Trophoblast cell (in vitro differentiated cells and primary cell): ENCODE measurements around the gene CARD9.

Experiments
- DNase-seq, 2 donors: peaks; one replicate each; pipeline ENCODE4 v3.0.0-alpha.2; 2016
- H2AFZ ChIP-seq: 2 replicates; pipeline ENCODE4 v1.6.1; 2013; ENCODE audit warnings: low read length, moderate library complexity, mild to moderate bottlenecking; ENCODE audit not compliant: insufficient read depth, poor library complexity
- H2AK5ac ChIP-seq: 2 replicates; pipeline ENCODE4 v1.6.1; 2013; ENCODE audit warnings: mild to moderate bottlenecking, low read length
- H2BK120ac ChIP-seq: 2 replicates; pipeline ENCODE4 v1.6.1; 2013; ENCODE audit warnings: low read length, mild to moderate bottlenecking, moderate library complexity; ENCODE audit not compliant: insufficient read depth, poor library complexity
- H2BK12ac ChIP-seq: 2 replicates; pipeline ENCODE4 v1.6.1; 2013; ENCODE audit warnings: mild to moderate bottlenecking, low read length, moderate library complexity
- H2BK5ac ChIP-seq: 2 replicates; pipeline ENCODE4 v1.6.1; 2013; ENCODE audit warnings: low read length, low read depth, moderate library complexity, mild to moderate bottlenecking; ENCODE audit not compliant: poor library complexity
- H3K14ac ChIP-seq: 2 replicates; pipeline ENCODE4 v1.6.1; 2013; ENCODE audit warnings: mild to moderate bottlenecking, low read length
- H3K18ac ChIP-seq: 2 replicates; pipeline ENCODE4 v1.6.1; 2013; ENCODE audit warnings: mild to moderate bottlenecking, low read length
- H3K23ac ChIP-seq: 2 replicates; pipeline ENCODE4 v1.6.1; 2013; ENCODE audit warnings: low read length
- H3K27ac ChIP-seq: 2 replicates; pipeline ENCODE4 v1.5.1; 2013; ENCODE audit warnings: low read depth, mild to moderate bottlenecking, inconsistent platforms, low read length, moderate library complexity
- H3K27me3 ChIP-seq: 2 replicates; pipeline ENCODE4 v1.6.1; 2013; ENCODE audit warnings: inconsistent platforms, mild to moderate bottlenecking, low read length, moderate library complexity; ENCODE audit not compliant: insufficient read depth
- H3K36me3 ChIP-seq, 2 experiments: 1 replicate in 1 of 2; 2 replicates in 1 of 2; pipeline ENCODE4 v1.6.1; 2013; ENCODE audit warnings: low read length in 2 of 2, mild to moderate bottlenecking in 2 of 2, moderate library complexity in 1 of 2; ENCODE audit not compliant: insufficient read depth in 2 of 2, control insufficient read depth in 1 of 2
- H3K4ac ChIP-seq: 2 replicates; pipeline ENCODE4 v1.6.1; 2013; ENCODE audit warnings: low read depth, mild to moderate bottlenecking, low read length, moderate library complexity
- H3K4me1 ChIP-seq, 2 experiments: 1 replicate in 1 of 2; 2 replicates in 1 of 2; pipeline ENCODE4 v1.6.1; 2013; ENCODE audit warnings: low read length in 2 of 2, mild to moderate bottlenecking in 2 of 2, moderate library complexity in 1 of 2; ENCODE audit not compliant: insufficient read depth in 2 of 2, control insufficient read depth in 1 of 2
- H3K4me2 ChIP-seq: 2 replicates; pipeline ENCODE4 v1.6.1; 2013; ENCODE audit warnings: inconsistent platforms, mild to moderate bottlenecking, low read length, moderate library complexity
- H3K4me3 ChIP-seq: 2 replicates; pipeline ENCODE4 v1.5.1; 2013; ENCODE audit warnings: mild to moderate bottlenecking, low read depth, low read length, inconsistent platforms
- H3K79me1 ChIP-seq: one replicate; pipeline ENCODE4 v1.6.1; 2013; ENCODE audit warnings: low read length
- H3K79me2 ChIP-seq: 2 replicates; pipeline ENCODE4 v1.6.1; 2013; ENCODE audit warnings: low read length, mild to moderate bottlenecking; ENCODE audit not compliant: control insufficient read depth, insufficient read depth, poor library complexity
- H3K9ac ChIP-seq: 2 replicates; pipeline ENCODE4 v1.6.1; 2013; ENCODE audit warnings: mild to moderate bottlenecking, low read length
- H3K9me3 ChIP-seq: 2 replicates; pipeline ENCODE4 v1.6.1; 2013; ENCODE audit warnings: low read depth, mild to moderate bottlenecking, control low read depth, inconsistent platforms, low read length; ENCODE audit not compliant: insufficient read depth
- H4K12ac ChIP-seq: 2 replicates; pipeline ENCODE4 v1.6.1; 2013; ENCODE audit warnings: low read depth, mild to moderate bottlenecking, low read length, moderate library complexity
- H4K8ac ChIP-seq: 2 replicates; pipeline ENCODE4 v1.6.1; 2013; ENCODE audit warnings: low read depth, mild to moderate bottlenecking, low read length, moderate library complexity
- H4K91ac ChIP-seq: one replicate; pipeline ENCODE4 v1.6.1; 2013; ENCODE audit warnings: low read depth, mild to moderate bottlenecking, low read length, moderate library complexity
- WGBS: extraction: QIAGEN DNeasy Blood & Tissue Kit; methylation state at CpG from one replicate; pipeline ENCODE4 v1.1.7; 2013; ENCODE audit warnings: missing lambda C conversion rate; ENCODE audit not compliant: insufficient read length, insufficient coverage; ENCODE audit errors: extremely low coverage; 5-methylcytosine and 5-hydroxymethylcytosine counted together

CARD9 gene

DNA sequence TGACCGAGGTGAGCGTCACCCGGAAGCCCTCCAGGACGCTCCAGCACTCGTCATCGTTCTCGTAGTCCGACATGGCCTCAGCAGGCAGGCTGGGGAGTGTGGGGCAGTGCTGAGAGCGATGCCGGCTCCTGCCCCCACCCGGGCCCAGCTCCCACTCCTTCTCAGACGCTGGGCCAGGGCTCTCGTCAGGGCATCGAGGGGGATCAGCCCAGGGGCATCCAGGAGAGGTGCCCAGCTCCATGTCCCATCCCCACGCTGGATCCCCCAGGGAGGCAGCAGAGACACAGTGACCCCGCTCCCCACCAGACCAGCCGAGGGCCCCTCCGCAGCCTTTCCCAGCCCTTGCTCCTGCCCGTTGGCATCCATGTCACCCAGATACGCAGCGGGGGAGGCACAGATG is 1.5 kb downstream of the CARD9 start:
- Histone ChIP-seq H2BK5ac (no peak overlapping the region), H2BK120ac (peak overlapping the region; percentile 29), H3K4me3 (no peak overlapping the region), H2AK5ac (peak overlapping the region; percentile 31), H2BK12ac (peak overlapping the region; percentile 27), H3K9me3 (no peaks in the 10 kb centered on the region), H3K79me1 (peaks cover 11% of the 10 kb centered on the region), H3K14ac (peak overlapping the region; percentile 52), H3K4me2 (no peak overlapping the region), H4K91ac (peak overlapping the region; percentile 40), H3K27ac (peak overlapping the region; percentile 19), H3K27me3 (no peaks in the 10 kb centered on the region), H3K18ac (peak overlapping the region; percentile 58), H3K4ac (no peak overlapping the region), H3K79me2 (peaks cover 2% of the 10 kb centered on the region), H4K12ac (peak overlapping the region; percentile 17), H3K4me1 (peaks cover 21 to 35% of the 10 kb centered on the region in 2 experiments), H4K8ac (peak overlapping the region; percentile 81), H2AFZ (peak overlapping the region; percentile 12), H3K9ac (no peak overlapping the region), H3K23ac (no peak overlapping the region), H3K36me3 (peaks cover 15 to 18% of the 10 kb centered on the region in 2 experiments)
- DNase-seq: no peak
- no CpG with 5 or more reads among the region's 21 CpGs for WGBS

DNA sequence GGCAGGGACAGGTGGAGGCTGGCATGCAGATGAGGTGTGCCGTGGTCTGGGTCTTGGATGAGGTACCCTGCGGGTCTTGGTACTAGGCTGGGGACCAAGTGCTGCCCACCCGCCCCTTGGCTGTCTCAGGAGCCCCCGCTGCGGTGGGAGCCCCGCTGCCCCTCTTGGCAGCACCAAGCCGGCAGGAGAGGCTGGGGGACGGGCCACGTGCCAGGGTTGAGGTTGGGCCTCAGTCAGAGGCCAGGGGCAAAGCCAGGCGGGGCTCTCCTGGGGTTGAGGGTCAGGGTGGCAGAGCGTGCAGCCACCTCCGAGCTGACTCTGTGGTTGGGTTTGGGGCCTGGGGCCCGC is 2.0 kb downstream of the CARD9 start:
- WGBS: no CpG with 5 or more reads among the region's 13 CpGs

DNA sequence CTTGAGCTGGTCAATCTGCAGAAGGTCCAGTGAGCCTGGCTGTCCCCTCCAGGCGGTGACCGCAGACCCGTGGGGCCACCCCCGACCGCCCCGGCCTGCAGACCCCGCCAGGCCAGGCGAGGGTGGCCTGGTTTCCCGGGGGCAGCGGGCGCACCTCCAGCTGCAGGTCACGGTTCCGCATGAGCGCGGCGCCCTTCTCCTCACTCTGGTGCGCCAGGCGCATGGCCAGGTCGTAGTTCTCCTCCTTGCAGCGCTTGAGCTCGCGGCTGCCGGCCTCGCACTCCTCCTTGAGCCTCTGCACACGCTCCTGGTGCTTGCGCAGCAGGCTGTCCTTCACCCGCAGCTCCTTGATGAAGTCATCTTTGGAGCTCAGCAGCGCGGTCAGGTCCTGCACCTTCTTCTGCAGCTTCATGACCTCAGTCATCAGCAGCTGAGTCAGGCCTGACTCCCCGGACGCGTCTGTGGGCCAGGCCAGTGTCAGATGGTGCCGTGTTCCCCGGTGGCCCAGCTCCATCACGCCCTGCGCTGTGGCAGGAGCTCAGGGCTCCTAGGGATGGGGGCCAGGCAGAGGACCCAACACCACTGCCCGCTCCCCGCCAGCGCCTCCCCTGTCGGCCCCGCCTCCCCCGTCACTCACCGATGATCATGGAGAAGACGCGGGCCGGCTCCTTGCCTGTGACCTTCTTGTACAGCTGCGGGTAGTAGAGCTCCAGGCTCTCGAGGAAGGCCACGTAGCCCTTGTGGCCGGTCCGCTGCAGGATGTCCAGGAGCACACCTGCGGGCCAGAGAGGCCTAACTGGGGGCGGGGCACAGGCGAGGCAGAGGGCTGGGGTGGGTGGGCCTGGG is 2.6 kb downstream of the CARD9 start:
- WGBS: no CpG with 5 or more reads among the region's 54 CpGs
- H4K8ac ChIP-seq: no peak overlapping the region
- DNase-seq: peak; percentile 89 to 90

More for the DNA sequence above, 2.0 kb downstream of the CARD9 start:
- Histone ChIP-seq H2BK12ac (no peak overlapping the region), H4K8ac (no peak overlapping the region), H2AFZ (no peak overlapping the region), H3K4ac (no peak overlapping the region), H3K79me1 (peaks cover 11% of the 10 kb centered on the region), H4K91ac (no peak overlapping the region), H3K9ac (no peak overlapping the region), H3K4me3 (no peak overlapping the region), H3K4me2 (no peak overlapping the region), H3K9me3 (no peaks in the 10 kb centered on the region), H3K27ac (no peak overlapping the region), H3K36me3 (peaks cover 12 to 15% of the 10 kb centered on the region in 2 experiments), H2BK120ac (no peak overlapping the region), H3K23ac (no peak overlapping the region), H2AK5ac (no peak overlapping the region), H3K18ac (no peak overlapping the region), H3K27me3 (no peaks in the 10 kb centered on the region), H3K14ac (no peak overlapping the region), H3K79me2 (peaks cover 2% of the 10 kb centered on the region), H4K12ac (no peak overlapping the region), H2BK5ac (no peak overlapping the region), H3K4me1 (peaks cover 21 to 35% of the 10 kb centered on the region in 2 experiments)
- DNase-seq: no peak

DNA sequence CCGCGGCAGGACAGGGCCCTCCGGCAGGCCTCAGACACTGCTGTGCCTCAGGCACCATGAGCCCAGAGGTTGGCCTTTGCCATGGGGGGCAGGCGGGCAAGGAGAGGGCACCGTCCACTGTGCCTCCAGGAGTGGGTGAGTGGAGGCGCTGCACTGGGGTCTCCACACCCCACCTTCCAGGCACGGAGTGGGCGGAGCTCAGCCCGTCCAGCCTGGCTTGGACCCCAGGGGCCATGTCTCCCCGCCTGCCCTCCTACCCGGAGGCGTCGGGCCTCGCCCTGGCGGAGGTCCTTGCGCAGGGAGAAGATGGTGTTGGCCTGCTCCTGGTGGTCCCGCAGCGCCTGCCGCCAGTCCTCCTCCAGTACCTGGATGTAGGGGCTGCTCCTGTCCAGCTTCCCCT is 3.4 kb downstream of the CARD9 start:
- H3K27me3 ChIP-seq: no peaks in the 10 kb centered on the region
- H3K9ac ChIP-seq: no peak overlapping the region
- no peak overlapping the region for H3K4me2 ChIP-seq
- no peak overlapping the region for H4K12ac ChIP-seq
- no peak overlapping the region for H2BK12ac ChIP-seq
- peaks cover 21 to 29% of the 10 kb centered on the region in 2 experiments for H3K4me1 ChIP-seq
- H3K36me3 ChIP-seq: peaks cover under 1 to 2% of the 10 kb centered on the region in 2 experiments
- H3K4me3 ChIP-seq: no peak overlapping the region
- peaks cover 11% of the 10 kb centered on the region for H3K79me1 ChIP-seq
- H3K23ac ChIP-seq: no peak overlapping the region
- no peak overlapping the region for H2BK5ac ChIP-seq
- no peak overlapping the region for H2AFZ ChIP-seq
- no peak overlapping the region for H2BK120ac ChIP-seq
- H3K4ac ChIP-seq: no peak overlapping the region
- H4K8ac ChIP-seq: no peak overlapping the region
- no peaks in the 10 kb centered on the region for H3K9me3 ChIP-seq
- DNase-seq: no peak
- peaks cover 2% of the 10 kb centered on the region for H3K79me2 ChIP-seq
- no peak overlapping the region for H4K91ac ChIP-seq
- no CpG with 5 or more reads among the region's 19 CpGs for WGBS
- no peak overlapping the region for H3K14ac ChIP-seq
- no peak overlapping the region for H3K18ac ChIP-seq
- no peak overlapping the region for H3K27ac ChIP-seq
- no peak overlapping the region for H2AK5ac ChIP-seq

More for the DNA sequence above, 2.6 kb downstream of the CARD9 start:
- no peak overlapping the region for H3K27ac ChIP-seq
- peaks cover 9% of the 10 kb centered on the region in 2 experiments for H3K36me3 ChIP-seq
- H2AK5ac ChIP-seq: no peak overlapping the region
- H3K14ac ChIP-seq: no peak overlapping the region
- no peak overlapping the region for H2BK12ac ChIP-seq
- no peak overlapping the region for H2AFZ ChIP-seq
- no peak overlapping the region for H3K18ac ChIP-seq
- no peak overlapping the region for H3K4me2 ChIP-seq
- H3K9me3 ChIP-seq: no peaks in the 10 kb centered on the region
- no peak overlapping the region for H4K91ac ChIP-seq
- no peak overlapping the region for H3K23ac ChIP-seq
- peaks cover 2% of the 10 kb centered on the region for H3K79me2 ChIP-seq
- H2BK5ac ChIP-seq: no peak overlapping the region
- H3K4me1 ChIP-seq: peaks cover 21 to 34% of the 10 kb centered on the region in 2 experiments
- H3K4me3 ChIP-seq: no peak overlapping the region
- H3K27me3 ChIP-seq: no peaks in the 10 kb centered on the region
- H2BK120ac ChIP-seq: no peak overlapping the region
- H3K4ac ChIP-seq: no peak overlapping the region
- no peak overlapping the region for H4K12ac ChIP-seq
- peaks cover 11% of the 10 kb centered on the region for H3K79me1 ChIP-seq
- no peak overlapping the region for H3K9ac ChIP-seq
